Lung (tissue), 12 donors: ENCODE results near the gene STX16. TPM values are rescaled to one million over a fixed set of nuclear protein-coding genes. Genes with fewer than 3 reads are reported as not detected.

Source experiments
- ATAC-seq: fragments of 200-7000 bp; cut with Tn5 transposase; one replicate; pipeline ENCODE4 v1.9.1; 2020; ENCODE audit warnings: moderate number of reproducible peaks; ENCODE audit not compliant: insufficient read depth, low FRiP score
- DNase-seq, 3 donors: peaks; one replicate each; pipeline ENCODE4 v3.0.0-alpha.2; 2013 to 2017
- H3K27ac ChIP-seq, 2 donors: one replicate each; pipeline ENCODE4 v1.5.1; 2013; ENCODE audit warnings: mild to moderate bottlenecking in 2 of 2, moderate library complexity in 2 of 2, control low read depth in 1 of 2, inconsistent platforms in 1 of 2, low read depth in 1 of 2, low read length in 1 of 2
- H3K27me3 ChIP-seq, 3 donors: one replicate each; pipeline ENCODE4 v1.5.1; 2013; ENCODE audit warnings: low read length in 2 of 3; ENCODE audit not compliant: control insufficient read depth in 3 of 3, insufficient read depth in 3 of 3
- H3K36me3 ChIP-seq, 4 donors: one replicate each; pipeline ENCODE4 v1.5.1; 2013; ENCODE audit warnings: low read length in 4 of 4, mild to moderate bottlenecking in 1 of 4, moderate library complexity in 1 of 4; ENCODE audit not compliant: control insufficient read depth in 4 of 4, insufficient read depth in 4 of 4
- H3K4me1 ChIP-seq, 5 donors: one replicate each; pipeline ENCODE4 v1.5.1; 2013; ENCODE audit warnings: low read length in 5 of 5, mild to moderate bottlenecking in 2 of 5, moderate library complexity in 1 of 5; ENCODE audit not compliant: control insufficient read depth in 5 of 5, insufficient read depth in 5 of 5
- H3K4me3 ChIP-seq: one replicate; pipeline ENCODE4 v1.5.1; 2013; ENCODE audit warnings: mild to moderate bottlenecking, control low read depth, moderate library complexity
- H3K9ac ChIP-seq, 2 donors: one replicate each; pipeline ENCODE4 v1.5.1; 2013; ENCODE audit warnings: low read length in 2 of 2, control low read depth in 1 of 2; ENCODE audit not compliant: insufficient read depth in 1 of 2
- H3K9me3 ChIP-seq, 4 donors: one replicate each; pipeline ENCODE4 v1.5.1; 2013; ENCODE audit warnings: low read length in 3 of 4, mild to moderate bottlenecking in 1 of 4, moderate library complexity in 1 of 4; ENCODE audit not compliant: control insufficient read depth in 4 of 4, insufficient read depth in 3 of 4
- WGBS, 2 donors: extraction: QIAGEN DNeasy Blood & Tissue Kit; methylation state at CpG; one replicate each; pipeline ENCODE4 v1.1.7; 2013; 5-methylcytosine and 5-hydroxymethylcytosine counted together
- polyA plus RNA-seq, 2 donors: library from polyadenylated mRNA; stranded (reverse); fragments of 200-250 nt; gene quantifications; one replicate each; pipeline ENCODE4 v1.2.1, GENCODE V29; 2013
- total RNA-seq, 2 donors: library from RNA; depleted of rRNA in 1 of 2; stranded (reverse); fragments of >200 nt in 1 of 2; gene quantifications; one replicate each; pipeline ENCODE4 v1.2.1, GENCODE V29; 2014 to 2021
- TF ChIP-seq, protein P1 (sequence below): IDR thresholded peaks from 2 replicates; pipeline ENCODE4 v1.5.1; 2012; ENCODE audit warnings: mild to moderate bottlenecking; ENCODE audit errors: control extremely low read depth, extremely low read depth
- donor health status: control.
- donor health status: control.
- donor health status: Bipolar disorder and iron deficiency.
- donor health status: healthy.
- donor health status: DM: yes; HTN: yes; CAD: no.

The STX16 gene
- total and polyA plus RNA-seq, 4 donors, result 37.1 to 85.2 (median 46.9) TPM

- Histone ChIP-seq H3K4me3 (no peak overlapping the region), H3K27me3 (peaks cover 0 to 2% (median 0%) of the 10 kb centered on the region in 3 donors), H3K27ac (peak overlapping the region; percentile 89 to 93), H3K9ac (no peak overlapping the region), H3K9me3 (peaks cover 0 to 4% (median 0%) of the 10 kb centered on the region in 4 donors), H3K4me1 (peaks cover 0 to 38% (median 20%) of the 10 kb centered on the region in 5 donors), H3K36me3 (peaks cover 0 to 20% (median 13%) of the 10 kb centered on the region in 4 donors)
- DNase-seq, result peak in 2 of 3 donors; percentile 17 to 22
- ATAC-seq, result no peak
- 52 to 63% methylated on average over 31 of the region's 31 CpGs for WGBS, 2 donors
- TF ChIP-seq, protein P1, sequence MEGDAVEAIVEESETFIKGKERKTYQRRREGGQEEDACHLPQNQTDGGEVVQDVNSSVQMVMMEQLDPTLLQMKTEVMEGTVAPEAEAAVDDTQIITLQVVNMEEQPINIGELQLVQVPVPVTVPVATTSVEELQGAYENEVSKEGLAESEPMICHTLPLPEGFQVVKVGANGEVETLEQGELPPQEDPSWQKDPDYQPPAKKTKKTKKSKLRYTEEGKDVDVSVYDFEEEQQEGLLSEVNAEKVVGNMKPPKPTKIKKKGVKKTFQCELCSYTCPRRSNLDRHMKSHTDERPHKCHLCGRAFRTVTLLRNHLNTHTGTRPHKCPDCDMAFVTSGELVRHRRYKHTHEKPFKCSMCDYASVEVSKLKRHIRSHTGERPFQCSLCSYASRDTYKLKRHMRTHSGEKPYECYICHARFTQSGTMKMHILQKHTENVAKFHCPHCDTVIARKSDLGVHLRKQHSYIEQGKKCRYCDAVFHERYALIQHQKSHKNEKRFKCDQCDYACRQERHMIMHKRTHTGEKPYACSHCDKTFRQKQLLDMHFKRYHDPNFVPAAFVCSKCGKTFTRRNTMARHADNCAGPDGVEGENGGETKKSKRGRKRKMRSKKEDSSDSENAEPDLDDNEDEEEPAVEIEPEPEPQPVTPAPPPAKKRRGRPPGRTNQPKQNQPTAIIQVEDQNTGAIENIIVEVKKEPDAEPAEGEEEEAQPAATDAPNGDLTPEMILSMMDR, result no peak
Observed at GRCh38 chr20:58691773-58692578, 40.9 kb downstream of the STX16 start.

- Histone ChIP-seq H3K27ac (peak within 1 kb of the TSS; percentile 91 to 93), H3K4me1 (peaks cover 0 to 38% (median 20%) of the 10 kb centered on the region in 5 donors)
- ATAC-seq, result peak; percentile 87
Observed at GRCh38 chr20:58692579-58693225, 41.6 kb downstream of the STX16 start, which contains the start of gene NPEPL1. Gene NPEPL1, plus strand, starts transcription at chr20:58692800. Its CDS starts 101 bp downstream, at chr20:58692901.

GRCh38 chr20:58693226-58694006 is 42.3 kb downstream of the STX16 start:
- H3K27me3 ChIP-seq, result peaks cover 0 to 2% (median 0%) of the 10 kb centered on the region in 3 donors
- peak overlapping the region; percentile 81 to 91 for H3K27ac ChIP-seq
- H3K36me3 ChIP-seq, result peaks cover 0 to 23% (median 20%) of the 10 kb centered on the region in 4 donors
- H3K9me3 ChIP-seq, result peaks cover 0 to 4% (median 0%) of the 10 kb centered on the region in 4 donors
- ATAC-seq (no peak), DNase-seq (peak in 2 of 3 donors; percentile 20 to 24)
- peak overlapping the region; percentile 69 for H3K4me3 ChIP-seq
- H3K9ac ChIP-seq, result peak overlapping the region in 1 of 2 donors; percentile 41
- 40 to 43% methylated on average over 51 of the region's 51 CpGs for WGBS, 2 donors
- peaks cover 0 to 37% (median 20%) of the 10 kb centered on the region in 5 donors for H3K4me1 ChIP-seq
- TF ChIP-seq, protein P1, result no peak

More at GRCh38 chr20:58692579-58693225, 41.6 kb downstream of the STX16 start, which contains the start of gene NPEPL1:
- peak; percentile 59 to 82 (median 66) for DNase-seq
- WGBS, 2 donors, result 2% methylated on average over 55 to 93 of the region's 93 CpGs
- TF ChIP-seq, protein P1, result no peak
- peak within 1 kb of the TSS in 1 of 2 donors; percentile 41 for H3K9ac ChIP-seq
- peaks cover 0 to 4% (median 0%) of the 10 kb centered on the region in 4 donors for H3K9me3 ChIP-seq
- H3K4me3 ChIP-seq, result peak within 1 kb of the TSS; percentile 69
- H3K36me3 ChIP-seq, result peaks cover 0 to 23% (median 18%) of the 10 kb centered on the region in 4 donors
- H3K27me3 ChIP-seq, result peaks cover 0 to 2% (median 0%) of the 10 kb centered on the region in 3 donors
